T-helper 17 cell (primary cell): ENCODE measurements around the gene CCL19. TPM values are rescaled to one million over a fixed set of nuclear protein-coding genes. Genes with fewer than 3 reads are reported as not detected.

Source experiments
- ATAC-seq: fragments of 150-1000 bp; cut with Tn5 transposase; 2 replicates; pipeline ENCODE4 v1.10.0; 2021; ENCODE audit warnings: mild to moderate bottlenecking, moderate library complexity
- DNase-seq, 3 donors: peaks; one replicate each; pipeline versions ENCODE4 v3.0.0 to v3.0.0-alpha.2; 2020 to 2021
- H3K9me3 ChIP-seq: one replicate; pipeline ENCODE4 v1.7.0; 2013; ENCODE audit warnings: low read length, mild to moderate bottlenecking; ENCODE audit not compliant: control insufficient read depth, poor library complexity, severe bottlenecking
- H3K27ac Mint-ChIP-seq: one replicate; pipeline ENCODE4 v1.8.0; 2022; ENCODE audit warnings: mild to moderate bottlenecking, moderate library complexity, mixed read lengths
- H3K27me3 Mint-ChIP-seq: one replicate; pipeline ENCODE4 v1.8.0; 2022; ENCODE audit warnings: mixed read lengths
- H3K36me3 Mint-ChIP-seq: one replicate; pipeline ENCODE4 v1.8.0; 2022; ENCODE audit warnings: low read depth, mixed read lengths
- H3K4me1 Mint-ChIP-seq: one replicate; pipeline ENCODE4 v1.8.0; 2022; ENCODE audit warnings: mild to moderate bottlenecking, mixed read lengths
- H3K4me3 Mint-ChIP-seq: one replicate; pipeline ENCODE4 v1.8.0; 2022; ENCODE audit warnings: mild to moderate bottlenecking, moderate library complexity, mixed read lengths
- total RNA-seq, 4 donors: library from RNA in 2 of 4; stranded (reverse) in 2 of 4; gene quantifications; one replicate each; pipeline ENCODE4 v1.2.3 and lab custom pipeline; 2022 to 2026

CCL19 gene
- total RNA-seq, 2 donors from 2014 or later = not detected

DNA sequence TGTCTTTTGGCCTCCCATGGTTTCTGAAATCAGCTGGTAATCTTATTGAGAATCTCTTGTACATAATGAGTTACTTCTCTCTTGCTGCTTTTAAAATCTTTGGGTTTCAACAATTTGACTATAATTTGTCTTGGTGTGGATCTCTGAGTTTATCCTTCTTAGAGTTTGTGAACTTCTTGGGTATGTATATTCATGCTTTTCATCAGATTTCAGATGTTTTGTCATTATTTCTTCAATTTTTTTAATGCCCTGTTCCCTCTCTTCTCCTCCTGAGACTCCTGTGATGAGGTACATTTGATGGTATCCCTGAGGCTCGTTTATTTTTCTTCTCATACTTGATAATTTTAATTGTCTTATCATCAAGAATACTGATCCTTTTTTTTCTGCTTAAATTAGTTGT is 21.1 kb upstream of the CCL19 start:
- no peak overlapping the region for H3K27ac Mint-ChIP-seq
- peak overlapping the region; percentile 19 for H3K4me3 Mint-ChIP-seq
- no peak for ATAC-seq
- H3K9me3 ChIP-seq = no peaks in the 10 kb centered on the region
- H3K27me3 Mint-ChIP-seq = peaks cover 48% of the 10 kb centered on the region
- DNase-seq = no peak
- H3K4me1 Mint-ChIP-seq = peaks cover 2% of the 10 kb centered on the region
- peaks cover 8% of the 10 kb centered on the region for H3K36me3 Mint-ChIP-seq

GRCh38 chr9:34710023-34710422 is 18.9 kb upstream of the CCL19 start, which contains the start of gene CCL21:
Gene CCL21 (minus strand): TSS chr9:34710136. CDS start chr9:34710066, 70 bp downstream.
- H3K9me3 ChIP-seq = no peaks in the 10 kb centered on the region
- no peak for DNase-seq
- peaks cover 2% of the 10 kb centered on the region for H3K4me1 Mint-ChIP-seq
- ATAC-seq = no peak
- no peak within 1 kb of the TSS for H3K27ac Mint-ChIP-seq
- peaks cover 9% of the 10 kb centered on the region for H3K36me3 Mint-ChIP-seq
- H3K27me3 Mint-ChIP-seq = peaks cover 43% of the 10 kb centered on the region
- H3K4me3 Mint-ChIP-seq = no peak within 1 kb of the TSS

DNA sequence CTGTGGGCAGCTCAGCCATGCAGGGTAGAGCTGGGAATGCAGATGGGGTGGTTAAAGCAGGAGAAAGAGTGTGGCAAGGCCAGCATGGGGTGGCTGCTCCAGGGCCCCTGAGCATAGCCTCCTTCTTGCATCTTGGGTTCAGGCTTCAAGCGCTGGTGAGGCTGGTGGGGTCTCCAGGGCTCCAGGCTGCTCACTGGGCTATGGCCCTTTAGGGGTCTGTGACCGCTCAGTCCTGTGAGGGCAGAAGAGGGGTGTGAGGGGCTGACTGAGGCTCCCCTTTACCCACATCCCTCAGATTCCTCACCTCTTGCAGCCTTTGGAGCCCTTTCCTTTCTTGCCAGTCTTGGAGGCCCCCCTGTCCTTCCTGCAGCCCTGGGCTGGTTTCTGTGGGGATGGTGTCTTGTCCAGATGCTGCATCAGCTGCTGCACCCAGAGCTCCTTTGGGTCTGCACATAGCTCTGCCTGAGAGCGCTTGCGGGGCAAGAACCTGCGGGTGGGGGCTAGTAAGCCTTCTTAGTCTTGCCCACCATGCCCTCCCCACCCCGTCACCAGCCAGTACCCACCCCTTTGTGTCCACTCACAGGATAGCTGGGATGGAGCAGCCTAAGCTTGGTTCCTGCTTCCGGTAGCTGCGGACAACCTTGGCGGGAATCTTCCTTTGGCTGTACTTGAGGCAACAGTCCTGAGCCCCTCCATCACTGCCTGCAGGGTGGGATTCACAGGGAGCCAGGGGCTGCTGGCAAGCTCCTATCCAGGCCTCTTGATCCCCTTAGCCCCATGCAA is 18.3 kb upstream of the CCL19 start:
- Mint-ChIP-seq H3K27ac (no peak overlapping the region), H3K36me3 (peaks cover 9% of the 10 kb centered on the region), H3K27me3 (peaks cover 37% of the 10 kb centered on the region), H3K4me1 (peaks cover 2% of the 10 kb centered on the region), H3K4me3 (no peak overlapping the region)
- no peaks in the 10 kb centered on the region for H3K9me3 ChIP-seq
- ATAC-seq (no peak), DNase-seq (no peak)

DNA sequence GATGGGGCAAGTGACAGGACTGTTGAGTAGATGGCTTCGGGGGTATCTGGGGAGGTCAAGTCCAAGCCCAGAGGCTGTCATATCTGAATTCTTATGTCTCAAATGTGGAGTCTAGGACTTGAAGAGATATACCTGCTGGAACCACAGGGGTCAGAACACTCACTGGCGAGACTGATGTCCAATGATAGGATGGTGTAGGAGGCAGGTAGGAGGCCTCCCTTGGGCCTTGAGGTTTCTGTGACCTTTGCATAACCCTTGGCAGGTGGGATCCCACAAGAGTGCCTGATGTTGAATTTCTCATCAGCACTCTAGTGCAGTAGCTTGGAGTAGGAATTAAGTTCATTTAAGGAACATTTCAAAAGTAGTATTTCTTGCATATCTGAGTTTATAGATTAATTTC is 16.1 kb upstream of the CCL19 start:
- Mint-ChIP-seq H3K4me1 (peaks cover 2% of the 10 kb centered on the region), H3K27ac (peak overlapping the region; percentile 32), H3K4me3 (no peak overlapping the region)

GRCh38 chr9:34701769-34702736 is 11.0 kb upstream of the CCL19 start:
- H3K27me3 Mint-ChIP-seq = peaks cover 7% of the 10 kb centered on the region
- ATAC-seq (peak; percentile 86), DNase-seq (peak; percentile 65 to 70 (median 66))
- peak overlapping the region; percentile 88 for H3K4me3 Mint-ChIP-seq
- H3K27ac Mint-ChIP-seq = no peak overlapping the region
- peaks cover 3% of the 10 kb centered on the region for H3K36me3 Mint-ChIP-seq
- H3K9me3 ChIP-seq = no peaks in the 10 kb centered on the region
- peaks cover 8% of the 10 kb centered on the region for H3K4me1 Mint-ChIP-seq

More for the DNA sequence above, 16.1 kb upstream of the CCL19 start:
- peaks cover 14% of the 10 kb centered on the region for H3K27me3 Mint-ChIP-seq
- no peak for ATAC-seq
- peaks cover 5% of the 10 kb centered on the region for H3K36me3 Mint-ChIP-seq
- no peaks in the 10 kb centered on the region for H3K9me3 ChIP-seq
- DNase-seq = no peak

- DNase-seq = peak; percentile 63 to 70 (median 68)
- H3K4me3 Mint-ChIP-seq = peak overlapping the region; percentile 88
- H3K9me3 ChIP-seq = no peaks in the 10 kb centered on the region
- no peak overlapping the region for H3K27ac Mint-ChIP-seq
- H3K27me3 Mint-ChIP-seq = peaks cover under 1% of the 10 kb centered on the region
- peak; percentile 87 for ATAC-seq
- H3K4me1 Mint-ChIP-seq = peaks cover 8% of the 10 kb centered on the region
- H3K36me3 Mint-ChIP-seq = no peaks in the 10 kb centered on the region
Observed at GRCh38 chr9:34701023-34701768, 10.1 kb upstream of the CCL19 start.

DNA sequence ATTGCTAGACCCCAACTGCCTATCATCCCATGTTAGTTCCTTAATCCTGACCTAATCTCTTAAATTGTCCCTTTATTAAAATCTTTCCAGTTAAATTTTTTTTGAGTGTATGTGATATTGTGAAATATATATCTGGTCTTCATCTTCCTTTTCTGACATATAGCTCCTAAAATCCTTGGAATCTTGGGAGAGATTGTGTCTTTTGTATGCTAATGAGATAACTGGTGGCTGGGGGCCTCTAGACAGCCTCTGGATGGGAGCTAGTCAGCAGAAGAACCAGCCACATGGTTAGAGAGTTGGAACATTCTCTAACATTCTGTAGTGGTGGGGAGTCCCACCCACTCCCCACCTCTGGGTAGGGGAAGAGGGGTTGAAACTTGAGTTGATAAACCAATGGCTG is 3.7 kb upstream of the CCL19 start:
- ATAC-seq (no peak), DNase-seq (no peak)
- no peak overlapping the region for H3K27ac Mint-ChIP-seq
- no peaks in the 10 kb centered on the region for H3K9me3 ChIP-seq
- H3K27me3 Mint-ChIP-seq = peaks cover 21% of the 10 kb centered on the region
- H3K36me3 Mint-ChIP-seq = no peaks in the 10 kb centered on the region
- no peaks in the 10 kb centered on the region for H3K4me1 Mint-ChIP-seq
- no peak overlapping the region for H3K4me3 Mint-ChIP-seq

DNA sequence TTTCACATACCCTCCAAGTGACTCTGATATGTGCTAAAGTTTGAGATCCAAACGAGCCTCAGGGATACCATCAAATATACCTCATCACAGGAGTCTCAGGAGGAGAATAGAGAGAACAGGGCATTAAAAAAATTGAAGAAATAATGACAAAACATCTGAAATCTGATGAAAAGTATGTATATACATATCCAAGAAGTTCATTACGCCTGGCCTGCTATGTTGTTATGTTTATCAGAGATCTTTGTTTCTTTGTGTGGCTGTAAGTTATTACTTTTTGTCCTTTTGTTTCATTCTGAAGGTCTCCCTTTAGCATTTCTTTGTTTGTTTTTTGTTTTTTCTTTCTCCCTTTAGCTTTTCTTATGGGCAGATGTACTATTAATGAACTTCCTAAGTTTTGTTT is 2.5 kb upstream of the CCL19 start:
- Mint-ChIP-seq H3K36me3 (no peaks in the 10 kb centered on the region), H3K27ac (no peak overlapping the region), H3K4me1 (peaks cover 2% of the 10 kb centered on the region), H3K4me3 (no peak overlapping the region), H3K27me3 (peaks cover 28% of the 10 kb centered on the region)
- DNase-seq (no peak), ATAC-seq (no peak)
- H3K9me3 ChIP-seq = no peaks in the 10 kb centered on the region

DNA sequence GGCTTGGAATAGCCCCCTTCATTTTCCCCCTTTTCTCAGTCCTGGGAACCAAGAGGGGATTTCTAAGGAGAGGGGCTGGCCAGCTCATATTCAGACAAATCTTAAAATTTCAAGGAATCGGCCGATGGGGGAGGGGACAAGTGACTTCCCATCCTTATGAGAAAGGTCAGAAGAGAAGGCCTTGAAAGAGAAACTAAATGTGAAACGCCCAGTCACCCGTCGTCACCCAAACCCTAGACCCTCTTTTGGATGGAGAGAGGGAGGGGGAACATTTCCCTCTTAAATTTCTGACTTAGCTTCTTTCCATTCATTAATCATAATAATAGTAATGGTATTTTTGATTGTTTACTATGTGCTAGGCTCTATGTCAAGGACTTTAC is 850 bp upstream of the CCL19 start:
- Mint-ChIP-seq H3K27ac (no peak overlapping the region), H3K36me3 (no peaks in the 10 kb centered on the region), H3K27me3 (peaks cover 34% of the 10 kb centered on the region), H3K4me3 (no peak overlapping the region), H3K4me1 (peaks cover 2% of the 10 kb centered on the region)
- ATAC-seq (no peak), DNase-seq (no peak)
- no peaks in the 10 kb centered on the region for H3K9me3 ChIP-seq

DNA sequence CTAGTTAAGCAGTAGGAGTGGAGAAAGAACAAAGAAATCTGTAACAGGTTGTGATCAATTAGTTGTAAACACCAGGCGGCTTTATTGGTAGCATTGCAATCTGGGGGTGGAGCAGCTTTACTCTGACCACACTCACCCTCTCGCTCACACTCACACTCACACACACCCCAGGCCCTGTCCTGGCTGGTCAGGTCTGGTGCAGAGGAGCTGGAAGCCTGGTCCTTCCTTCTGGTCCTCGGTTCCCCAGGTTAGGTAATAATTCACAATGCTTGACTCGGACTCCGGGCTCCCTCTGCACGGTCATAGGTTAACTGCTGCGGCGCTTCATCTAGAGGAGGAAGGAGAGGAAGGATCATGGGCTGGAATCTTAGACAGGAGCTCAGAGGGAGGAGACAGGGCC is 1.6 kb downstream of the CCL19 start:
- Mint-ChIP-seq H3K4me3 (no peak overlapping the region), H3K27me3 (peaks cover 19% of the 10 kb centered on the region), H3K4me1 (peaks cover 3% of the 10 kb centered on the region), H3K36me3 (no peaks in the 10 kb centered on the region), H3K27ac (peak overlapping the region; percentile 14)
- no peaks in the 10 kb centered on the region for H3K9me3 ChIP-seq
- DNase-seq (no peak), ATAC-seq (no peak)

DNA sequence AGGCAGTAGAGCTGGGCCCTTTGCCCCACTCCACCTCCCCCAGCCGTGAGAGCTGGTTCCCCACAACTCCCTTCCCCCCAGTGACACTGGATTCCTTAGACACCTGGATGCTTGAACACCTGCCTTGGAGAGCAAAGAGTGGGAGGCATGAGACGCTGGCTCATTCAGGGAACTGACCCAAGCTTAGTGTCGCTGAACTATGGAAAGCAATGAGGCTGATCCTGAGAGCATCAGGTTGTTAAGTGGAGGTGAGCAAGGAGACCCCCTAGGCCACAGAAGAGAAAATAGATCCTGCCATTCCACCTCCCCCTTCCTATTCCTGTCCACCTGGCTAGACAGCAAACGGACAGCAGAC is 2.0 kb downstream of the CCL19 start:
- Mint-ChIP-seq H3K4me3 (no peak overlapping the region), H3K4me1 (peaks cover 4% of the 10 kb centered on the region), H3K36me3 (no peaks in the 10 kb centered on the region), H3K27me3 (peaks cover 19% of the 10 kb centered on the region), H3K27ac (no peak overlapping the region)
- ATAC-seq (no peak), DNase-seq (no peak)
- H3K9me3 ChIP-seq = no peaks in the 10 kb centered on the region

- H3K9me3 ChIP-seq = no peaks in the 10 kb centered on the region
- DNase-seq (no peak), ATAC-seq (no peak)
- Mint-ChIP-seq H3K27ac (no peak overlapping the region), H3K36me3 (no peaks in the 10 kb centered on the region), H3K4me1 (peaks cover 4% of the 10 kb centered on the region), H3K4me3 (no peak overlapping the region), H3K27me3 (peaks cover 19% of the 10 kb centered on the region)
Observed at GRCh38 chr9:34688329-34689115, 2.6 kb downstream of the CCL19 start.
